Neural cell (in vitro differentiated cells): ENCODE measurements around the gene HNRNPM. TPM values are rescaled to one million over a fixed set of nuclear protein-coding genes. Genes with fewer than 3 reads are reported as not detected.

ENCODE experiments used
- H2AFZ ChIP-seq: fragments of 200-600, 300-800 bp; sonication (generic), shearing (Covaris generic); 2 replicates; pipeline ENCODE4 v1.6.0; 2014; ENCODE audit warnings: low read depth, mild to moderate bottlenecking, antibody characterized with exemption, low read length, moderate library complexity
- H3F3A ChIP-seq: fragments of 200-600 bp; shearing (Covaris generic); 2 replicates; pipeline ENCODE4 v1.6.1; 2016; ENCODE audit warnings: mild to moderate bottlenecking, moderate library complexity, mixed read lengths, antibody characterized with exemption, low read length; ENCODE audit not compliant: insufficient read depth, poor library complexity, severe bottlenecking
- H3K27ac ChIP-seq: fragments of 200-600, 300-800 bp; sonication (generic), shearing (Covaris generic); 2 replicates; pipeline ENCODE4 v1.5.1; 2014; ENCODE audit warnings: mild to moderate bottlenecking, low read length, moderate library complexity
- H3K27me3 ChIP-seq: fragments of 300-800, 200-600 bp; sonication (generic), shearing (Covaris generic); 2 replicates; pipeline ENCODE4 v1.6.0; 2014; ENCODE audit warnings: mild to moderate bottlenecking, low read depth, low read length, moderate library complexity; ENCODE audit not compliant: insufficient read depth
- H3K36me3 ChIP-seq: fragments of 300-800, 200-600 bp; sonication (generic), shearing (Covaris generic); 2 replicates; pipeline ENCODE4 v1.5.1; 2014; ENCODE audit warnings: mild to moderate bottlenecking, antibody characterized with exemption, low read length, moderate library complexity; ENCODE audit not compliant: insufficient read depth
- H3K4me2 ChIP-seq: fragments of 300-800, 200-600 bp; sonication (generic), shearing (Covaris generic); 2 replicates; pipeline ENCODE4 v1.6.0; 2014; ENCODE audit warnings: mild to moderate bottlenecking, low read length
- H3K4me3 ChIP-seq: fragments of 300-800, 200-600 bp; sonication (generic), shearing (Covaris generic); 2 replicates; pipeline ENCODE4 v1.5.1; 2014; ENCODE audit warnings: mild to moderate bottlenecking, low read length, moderate library complexity
- H3K79me2 ChIP-seq: fragments of 200-600 bp; shearing (Covaris generic); replicated peaks from 2 replicates; pipeline ENCODE4 v1.6.0; 2014; ENCODE audit warnings: mild to moderate bottlenecking, low read length, moderate library complexity; ENCODE audit not compliant: insufficient read depth
- H3K9ac ChIP-seq: fragments of 300-800, 200-600 bp; sonication (generic), shearing (Covaris generic); 2 replicates; pipeline ENCODE4 v1.6.1; 2016; ENCODE audit warnings: mild to moderate bottlenecking, low read length, mixed read lengths
- H3K9me2 ChIP-seq: fragments of 200-600 bp; shearing (Covaris generic); 2 replicates; pipeline ENCODE4 v1.6.1; 2016; ENCODE audit warnings: mild to moderate bottlenecking, low read length, mixed read lengths; ENCODE audit not compliant: insufficient read depth
- H3K9me3 ChIP-seq: fragments of 200-600, 300-800 bp; sonication (generic), shearing (Covaris generic); 2 replicates; pipeline ENCODE4 v1.6.1; 2016; ENCODE audit warnings: mild to moderate bottlenecking, mixed run types, low read length, moderate library complexity, mixed read lengths
- H4K20me1 ChIP-seq: fragments of 200-600 bp; shearing (Covaris generic); 2 replicates; pipeline ENCODE4 v1.6.1; 2016; ENCODE audit warnings: mild to moderate bottlenecking, mixed run types; ENCODE audit not compliant: insufficient read depth
- CTCF ChIP-seq: fragments of 450-650 bp; IDR thresholded peaks from 2 replicates; pipeline ENCODE4 v1.5.1; 2014; ENCODE audit warnings: antibody characterized with exemption, mild to moderate bottlenecking, moderate library complexity; ENCODE audit not compliant: poor library complexity, severe bottlenecking
- EP300 ChIP-seq: fragments of 450-650 bp; conservative IDR thresholded peaks from 2 replicates; pipeline ENCODE4 v1.6.1; 2014; ENCODE audit warnings: antibody characterized with exemption, mild to moderate bottlenecking, moderate library complexity; ENCODE audit not compliant: poor library complexity, severe bottlenecking
- EZH2 ChIP-seq: fragments of 200-600, 300-800 bp; shearing (Covaris generic), sonication (generic); IDR thresholded peaks from 2 replicates; pipeline ENCODE4 v1.6.1; 2014; ENCODE audit warnings: antibody characterized with exemption, low read length, borderline replicate concordance, mild to moderate bottlenecking; ENCODE audit not compliant: insufficient read depth, poor library complexity, severe bottlenecking
- MXI1 ChIP-seq: fragments of 450-650 bp; conservative IDR thresholded peaks from 2 replicates; pipeline ENCODE4 v1.6.1; 2014; ENCODE audit warnings: antibody characterized with exemption, mild to moderate bottlenecking; ENCODE audit not compliant: poor library complexity, severe bottlenecking
- POLR2AphosphoS5 ChIP-seq: IDR thresholded peaks from 2 replicates; pipeline ENCODE4 v1.6.1; 2012
- RAD21 ChIP-seq: fragments of 450-650 bp; conservative IDR thresholded peaks from 2 replicates; pipeline ENCODE4 v1.6.1; 2014; ENCODE audit warnings: antibody characterized with exemption, mild to moderate bottlenecking, moderate library complexity
- REST ChIP-seq: IDR thresholded peaks from 2 replicates; pipeline ENCODE4 v1.6.1; 2012; ENCODE audit warnings: borderline replicate concordance
- SMC3 ChIP-seq: fragments of 450-650 bp; conservative IDR thresholded peaks from 2 replicates; pipeline ENCODE4 v1.6.1; 2014; ENCODE audit warnings: antibody characterized with exemption, mild to moderate bottlenecking, moderate library complexity; ENCODE audit not compliant: poor library complexity
- TAF1 ChIP-seq: IDR thresholded peaks from 2 replicates; pipeline ENCODE4 v1.6.1; 2012; ENCODE audit warnings: low read depth
- polyA plus RNA-seq: library from polyadenylated mRNA; depleted of rRNA; stranded (reverse); fragments of >200 nt; gene quantifications from 2 replicates; pipeline ENCODE4 v1.2.3, GENCODE V29; 2014

The HNRNPM gene
- polyA plus RNA-seq, 1 donor from 2014 or later, result 91.7 TPM

- no peak overlapping the region for H2AFZ ChIP-seq
- H3K4me2 ChIP-seq, result no peak overlapping the region
- H3K27me3 ChIP-seq, result no peaks in the 10 kb centered on the region
- no peak overlapping the region for H3K4me3 ChIP-seq
- H3K27ac ChIP-seq, result no peak overlapping the region
- H3K9me3 ChIP-seq, result no peaks in the 10 kb centered on the region
- H3K9ac ChIP-seq, result no peak overlapping the region
- TF ChIP-seq RAD21 (no peak), EZH2 (no peak), REST (no peak), POLR2AphosphoS5 (no peak), EP300 (no peak), MXI1 (no peak), SMC3 (no peak), TAF1 (no peak), CTCF (no peak)
- H3K9me2 ChIP-seq, result no peaks in the 10 kb centered on the region
- H3K79me2 ChIP-seq, result peaks cover 100% of the 10 kb centered on the region
- peaks cover 79% of the 10 kb centered on the region for H4K20me1 ChIP-seq
- peaks cover 9% of the 10 kb centered on the region for H3K36me3 ChIP-seq
- H3F3A ChIP-seq, result no peaks in the 10 kb centered on the region
Measured at GRCh38 chr19:8457827-8458226, 13.1 kb downstream of the HNRNPM start.

GRCh38 chr19:8458380-8458779 is 13.6 kb downstream of the HNRNPM start:
- Histone ChIP-seq H3K4me3 (no peak overlapping the region), H3K27me3 (no peaks in the 10 kb centered on the region), H3K9me2 (no peaks in the 10 kb centered on the region), H3F3A (no peaks in the 10 kb centered on the region), H3K9ac (no peak overlapping the region), H3K36me3 (peaks cover 9% of the 10 kb centered on the region), H4K20me1 (peaks cover 77% of the 10 kb centered on the region), H3K79me2 (peaks cover 100% of the 10 kb centered on the region), H3K9me3 (no peaks in the 10 kb centered on the region), H3K4me2 (no peak overlapping the region), H3K27ac (no peak overlapping the region), H2AFZ (no peak overlapping the region)
- no peak for TF ChIP-seq SMC3
- no peak for TF ChIP-seq TAF1
- TF ChIP-seq MXI1, result no peak

GRCh38 chr19:8459095-8459494 is 14.3 kb downstream of the HNRNPM start:
- peaks cover 70% of the 10 kb centered on the region for H4K20me1 ChIP-seq
- H3K27me3 ChIP-seq, result no peaks in the 10 kb centered on the region
- no peak overlapping the region for H3K9ac ChIP-seq
- H3K4me3 ChIP-seq, result no peak overlapping the region
- no peaks in the 10 kb centered on the region for H3K9me2 ChIP-seq
- TF ChIP-seq SMC3 (no peak), EZH2 (no peak), EP300 (no peak), TAF1 (no peak), MXI1 (no peak), CTCF (no peak), RAD21 (no peak), REST (no peak), POLR2AphosphoS5 (no peak)
- peaks cover 100% of the 10 kb centered on the region for H3K79me2 ChIP-seq
- H3K9me3 ChIP-seq, result no peaks in the 10 kb centered on the region
- H3F3A ChIP-seq, result no peaks in the 10 kb centered on the region
- peaks cover 9% of the 10 kb centered on the region for H3K36me3 ChIP-seq
- H3K4me2 ChIP-seq, result no peak overlapping the region
- no peak overlapping the region for H2AFZ ChIP-seq
- H3K27ac ChIP-seq, result no peak overlapping the region
